ENCODE results near the gene PICK1. TPM values are rescaled to one million over a fixed set of nuclear protein-coding genes. Genes with fewer than 3 reads are reported as not detected.
A peak's percentile ranks its signal among the peaks of the same experiment; 100 is the strongest.
"Not testable (repeated sequence)": the region's sequence is repeated elsewhere in the genome, so short reads cannot be mapped to it uniquely, and the experiment has no call there.

Gene PICK1
- total RNA-seq, 1 experiment from 2014 or later = 7.3 TPM

- H3K36me3 ChIP-seq = no peaks in the 10 kb centered on the region
- DNase-seq = peak; percentile 79
- H3K4me3 ChIP-seq = no peak overlapping the region
- no peaks in the 10 kb centered on the region for H3K27me3 ChIP-seq
- no peaks in the 10 kb centered on the region for H3K9me3 ChIP-seq
Measured at GRCh38 chr22:38114484-38115398, 57.5 kb downstream of the PICK1 start.

GRCh38 chr22:38115423-38116205 lies 58.4 kb downstream of the PICK1 start:
- no peaks in the 10 kb centered on the region for H3K27me3 ChIP-seq
- no peak overlapping the region for H3K4me3 ChIP-seq
- H3K9me3 ChIP-seq = no peaks in the 10 kb centered on the region
- no peaks in the 10 kb centered on the region for H3K36me3 ChIP-seq
- DNase-seq = no peak

- not testable (repeated sequence) for H3K36me3 ChIP-seq, H3K9me3 ChIP-seq, H3K27me3 ChIP-seq, H3K4me3 ChIP-seq, DNase-seq
Measured at GRCh38 chr22:38117556-38117955, 60.4 kb downstream of the PICK1 start.

GRCh38 chr22:38118182-38118581 lies 61.0 kb downstream of the PICK1 start:
- no peak for DNase-seq

GRCh38 chr22:38118747-38119146 lies 61.5 kb downstream of the PICK1 start:
- H3K4me3 ChIP-seq, H3K36me3 ChIP-seq, H3K27me3 ChIP-seq, H3K9me3 ChIP-seq, DNase-seq: not testable (repeated sequence)

More at GRCh38 chr22:38118182-38118581, 61.0 kb downstream of the PICK1 start:
- H3K9me3 ChIP-seq = no peaks in the 10 kb centered on the region
- no peaks in the 10 kb centered on the region for H3K27me3 ChIP-seq
- H3K4me3 ChIP-seq = no peak overlapping the region
- H3K36me3 ChIP-seq = no peaks in the 10 kb centered on the region

GRCh38 chr22:38120359-38121110 lies 63.3 kb downstream of the PICK1 start:
- Histone ChIP-seq H3K27me3 (no peaks in the 10 kb centered on the region), H3K9me3 (no peaks in the 10 kb centered on the region), H3K4me3 (no peak overlapping the region), H3K36me3 (no peaks in the 10 kb centered on the region)
- no peak for DNase-seq

- DNase-seq = no peak
- H3K27me3 ChIP-seq = no peaks in the 10 kb centered on the region
- no peak overlapping the region for H3K4me3 ChIP-seq
- no peaks in the 10 kb centered on the region for H3K36me3 ChIP-seq
- H3K9me3 ChIP-seq = no peaks in the 10 kb centered on the region
Measured at GRCh38 chr22:38122616-38123015, 65.4 kb downstream of the PICK1 start.

GRCh38 chr22:38124236-38124974 lies 67.2 kb downstream of the PICK1 start:
- H3K4me3 ChIP-seq = no peak overlapping the region
- no peak for DNase-seq
- H3K9me3 ChIP-seq = no peaks in the 10 kb centered on the region
- H3K36me3 ChIP-seq = no peaks in the 10 kb centered on the region
- no peaks in the 10 kb centered on the region for H3K27me3 ChIP-seq

GRCh38 chr22:38125038-38125610 lies 67.9 kb downstream of the PICK1 start:
- H3K36me3 ChIP-seq = no peaks in the 10 kb centered on the region

More at GRCh38 chr22:38125038-38125610, 67.9 kb downstream of the PICK1 start:
- DNase-seq = no peak
- no peaks in the 10 kb centered on the region for H3K27me3 ChIP-seq
- no peaks in the 10 kb centered on the region for H3K9me3 ChIP-seq
- no peak overlapping the region for H3K4me3 ChIP-seq

Other genes starting within 250 kb of the PICK1 start
- 23.6 and 39.4 TPM in 2 replicates for gene GCAT, start 249.5 kb upstream of the PICK1 start, total RNA-seq (2014; rRNA removed; shearing (Covaris generic); ENCODE audit: low replicate concordance)
- not detected in 2 replicates for gene GALR3, start 234.0 kb upstream of the PICK1 start, total RNA-seq (2014; rRNA removed; shearing (Covaris generic); ENCODE audit: low replicate concordance)
- 40.9 and 61.1 TPM in 2 replicates for gene ANKRD54, start 213.1 kb upstream of the PICK1 start, total RNA-seq (2014; rRNA removed; shearing (Covaris generic); ENCODE audit: low replicate concordance)
- gene EIF3L, start 208.0 kb upstream of the PICK1 start, total RNA-seq (2014; rRNA removed; shearing (Covaris generic); ENCODE audit: low replicate concordance) = 303 and 347 TPM in 2 replicates
- gene MICALL1, start 151.1 kb upstream of the PICK1 start, total RNA-seq (2014; rRNA removed; shearing (Covaris generic); ENCODE audit: low replicate concordance) = 13.8 and 25.3 TPM in 2 replicates
- 0.36 and 2.3 TPM in 2 replicates for gene C22orf23, start 103.8 kb upstream of the PICK1 start, total RNA-seq (2014; rRNA removed; shearing (Covaris generic); ENCODE audit: low replicate concordance)
- 64.9 and 167 TPM in 2 replicates for gene POLR2F, start 103.7 kb upstream of the PICK1 start, total RNA-seq (2014; rRNA removed; shearing (Covaris generic); ENCODE audit: low replicate concordance)
- gene SOX10, start 72.8 kb upstream of the PICK1 start, total RNA-seq (2014; rRNA removed; shearing (Covaris generic); ENCODE audit: low replicate concordance) = not detected in 2 replicates
- not detected in 2 replicates for gene SLC16A8, start 26.8 kb downstream of the PICK1 start, total RNA-seq (2014; rRNA removed; shearing (Covaris generic); ENCODE audit: low replicate concordance)
- gene BAIAP2L2, start 53.3 kb downstream of the PICK1 start, total RNA-seq (2014; rRNA removed; shearing (Covaris generic); ENCODE audit: low replicate concordance) = 20.4 and 63.3 TPM in 2 replicates
- gene PLA2G6, start 124.4 kb downstream of the PICK1 start, total RNA-seq (2014; rRNA removed; shearing (Covaris generic); ENCODE audit: low replicate concordance) = 2.7 and 3.1 TPM in 2 replicates
- gene MAFF, start 144.6 kb downstream of the PICK1 start, total RNA-seq (2014; rRNA removed; shearing (Covaris generic); ENCODE audit: low replicate concordance) = 15.8 and 22.0 TPM in 2 replicates
- gene TMEM184B, start 215.6 kb downstream of the PICK1 start, total RNA-seq (2014; rRNA removed; shearing (Covaris generic); ENCODE audit: low replicate concordance) = 18.6 and 20.4 TPM in 2 replicates